Activated T-cell treated with anti-CD3 and anti-CD28 coated beads, Interleukin-2, amount 50 U/mL, for 72 hours (primary cell): ENCODE results near the gene SLC45A3. TPM values are rescaled to one million over a fixed set of nuclear protein-coding genes. Genes with fewer than 3 reads are reported as not detected.
A peak's percentile ranks its signal among the peaks of the same experiment; 100 is the strongest.

Source experiments
- ATAC-seq, 2 donors: fragments of 150-1000 bp; cut with Tn5 transposase; replicated peaks in 1 of 2; 2 replicates each; pipeline ENCODE4 v1.10.0; 2021; ENCODE audit warnings: moderate library complexity in 2 of 2, mild to moderate bottlenecking in 1 of 2
- DNase-seq, 2 donors: peaks; one replicate each; pipeline ENCODE4 v3.0.0; 2021 to 2022; ENCODE audit warnings: mixed read lengths in 1 of 2
- H3K27ac Mint-ChIP-seq: one replicate; pipeline ENCODE4 v1.8.0; 2022; ENCODE audit warnings: mild to moderate bottlenecking, moderate library complexity, mixed read lengths
- H3K27me3 Mint-ChIP-seq: one replicate; pipeline ENCODE4 v1.8.0; 2022; ENCODE audit warnings: low read depth, mixed read lengths
- H3K36me3 Mint-ChIP-seq, 2 donors: one replicate each; pipeline ENCODE4 v1.8.0; 2022; ENCODE audit warnings: mixed read lengths in 2 of 2, mild to moderate bottlenecking in 1 of 2; ENCODE audit not compliant: insufficient read depth in 2 of 2
- H3K4me1 Mint-ChIP-seq: one replicate; pipeline ENCODE4 v1.8.0; 2022; ENCODE audit warnings: low read depth, mixed read lengths
- H3K4me3 Mint-ChIP-seq, 2 donors: one replicate each; pipeline ENCODE4 v1.8.0; 2022; ENCODE audit warnings: mild to moderate bottlenecking in 2 of 2, mixed read lengths in 2 of 2, moderate library complexity in 2 of 2
- H3K9me3 Mint-ChIP-seq, 2 donors: one replicate each; pipeline ENCODE4 v1.8.0; 2022; ENCODE audit warnings: mixed read lengths in 2 of 2
- total RNA-seq, 2 donors: library from RNA; stranded (reverse); gene quantifications; one replicate each; pipeline ENCODE4 v1.2.3, GENCODE V29; 2022

The SLC45A3 gene
- total RNA-seq, 2 donors from 2014 or later, result 0.70 to 1.0 TPM

DNA sequence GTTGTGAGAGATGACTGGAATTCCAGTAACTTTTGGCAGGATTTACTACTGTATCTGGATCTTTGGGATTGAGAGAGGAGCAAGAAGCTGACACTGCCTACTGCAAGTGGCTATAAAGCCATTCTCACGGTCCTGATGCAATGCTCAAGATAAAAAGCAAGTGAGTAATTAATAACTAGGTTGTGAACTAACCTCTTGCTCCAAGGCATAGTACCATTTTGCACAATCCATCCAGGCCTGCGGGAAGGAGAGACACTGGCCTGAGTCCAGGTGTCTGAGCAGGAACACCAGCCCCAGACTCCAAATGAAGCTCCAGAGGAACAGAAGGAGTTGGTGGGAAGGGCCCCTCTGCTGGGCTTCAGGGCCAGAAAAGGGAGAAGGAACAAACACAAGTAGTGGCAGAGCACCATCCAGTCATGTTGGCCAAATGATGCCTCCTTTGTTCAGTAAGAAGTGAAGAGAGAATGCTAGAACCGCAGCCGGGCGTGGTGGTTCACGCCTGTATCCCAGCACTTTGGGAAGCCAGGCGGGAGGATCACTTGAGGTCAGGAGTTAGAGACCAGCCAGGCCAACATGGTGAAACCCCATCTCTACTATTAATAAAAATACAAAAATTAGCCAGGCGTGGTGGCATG is 9.9 kb upstream of the SLC45A3 start:
- H3K9me3 Mint-ChIP-seq, result no peaks in the 10 kb centered on the region
- H3K4me1 Mint-ChIP-seq, result peaks cover 8% of the 10 kb centered on the region
- H3K27ac Mint-ChIP-seq, result no peak overlapping the region
- ATAC-seq (no peak), DNase-seq (no peak)
- peaks cover 19% of the 10 kb centered on the region for H3K27me3 Mint-ChIP-seq
- H3K4me3 Mint-ChIP-seq, result no peak overlapping the region
- no peaks in the 10 kb centered on the region for H3K36me3 Mint-ChIP-seq

GRCh38 chr1:205689479-205689878 is 9.2 kb upstream of the SLC45A3 start:
- Mint-ChIP-seq H3K9me3 (no peaks in the 10 kb centered on the region), H3K27ac (no peak overlapping the region), H3K4me3 (no peak overlapping the region), H3K4me1 (peaks cover 8% of the 10 kb centered on the region), H3K27me3 (peaks cover 19% of the 10 kb centered on the region), H3K36me3 (no peaks in the 10 kb centered on the region)
- DNase-seq (no peak), ATAC-seq (no peak)

DNA sequence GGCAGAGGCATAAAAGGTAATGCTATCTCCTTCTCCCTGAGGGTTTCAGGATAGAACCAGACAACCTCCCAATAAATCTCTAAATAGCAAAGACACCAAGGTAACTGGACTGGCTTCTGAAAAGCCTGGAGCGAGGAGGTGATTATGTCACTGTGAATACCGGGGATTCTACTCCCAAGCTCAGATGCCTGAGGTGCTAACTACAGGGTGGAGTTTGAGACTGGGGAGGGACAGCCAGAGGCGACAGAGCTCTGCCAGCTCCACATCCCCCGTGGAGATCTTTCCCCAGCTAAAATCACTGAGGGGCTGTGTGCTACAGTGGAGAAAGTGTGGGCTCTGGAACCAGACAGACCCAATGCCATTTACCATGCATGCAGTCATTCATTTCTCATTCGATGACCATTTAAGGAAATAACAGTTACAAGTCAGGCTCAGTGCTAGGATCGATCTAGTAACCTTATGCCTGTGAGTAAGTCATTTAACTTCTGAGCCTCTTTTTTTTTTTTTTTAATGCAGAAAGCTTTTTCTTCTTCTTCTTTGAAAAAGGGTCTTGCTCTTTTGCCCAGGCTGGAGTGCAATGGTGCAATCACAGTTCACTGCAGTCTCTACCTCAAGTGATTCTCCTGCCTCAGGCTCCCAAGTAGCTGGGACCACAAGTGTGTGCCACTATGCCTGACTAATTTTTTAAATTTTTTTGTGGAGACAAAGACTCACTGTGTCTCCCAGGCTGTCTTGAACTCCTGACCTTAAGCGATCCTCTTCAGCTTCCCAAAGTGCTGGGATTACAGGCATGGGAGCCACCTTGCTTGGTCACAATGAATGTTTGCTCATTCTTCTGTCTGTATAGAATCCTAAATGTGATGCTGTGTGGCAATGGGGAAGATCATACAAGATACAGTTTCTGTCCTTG is 8.1 kb upstream of the SLC45A3 start:
- H3K4me3 Mint-ChIP-seq, result no peak overlapping the region
- ATAC-seq, result no peak
- no peak for DNase-seq
- H3K9me3 Mint-ChIP-seq, result no peaks in the 10 kb centered on the region
- H3K4me1 Mint-ChIP-seq, result peaks cover 5% of the 10 kb centered on the region
- H3K27me3 Mint-ChIP-seq, result peaks cover 19% of the 10 kb centered on the region
- no peaks in the 10 kb centered on the region for H3K36me3 Mint-ChIP-seq
- no peak overlapping the region for H3K27ac Mint-ChIP-seq

- Mint-ChIP-seq H3K27me3 (peaks cover 14% of the 10 kb centered on the region), H3K4me3 (no peak overlapping the region), H3K36me3 (no peaks in the 10 kb centered on the region), H3K4me1 (no peaks in the 10 kb centered on the region), H3K27ac (no peak overlapping the region), H3K9me3 (no peaks in the 10 kb centered on the region)
- ATAC-seq, result no peak
- no peak for DNase-seq
Measured at GRCh38 chr1:205687242-205687641, 6.9 kb upstream of the SLC45A3 start.

DNA sequence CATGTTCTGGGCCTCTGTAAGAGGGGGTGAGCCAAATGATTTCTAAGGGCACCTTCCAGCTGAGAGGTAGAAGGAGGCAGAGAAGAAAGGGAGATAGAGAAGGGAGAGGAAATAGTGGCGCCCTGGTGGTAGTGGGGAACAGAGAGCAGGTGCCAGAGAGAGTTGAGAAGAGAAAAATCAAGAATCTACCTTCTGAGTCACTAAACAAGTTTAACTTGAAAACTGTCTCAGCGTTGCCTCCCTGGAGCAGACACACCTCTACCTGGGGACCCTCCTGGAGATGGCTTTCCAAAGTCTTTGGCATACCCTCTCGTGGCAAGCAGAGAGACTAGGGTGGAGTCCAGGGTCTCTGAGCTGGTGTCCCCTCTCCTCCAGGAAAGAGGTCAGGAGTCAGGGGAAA is 1.1 kb upstream of the SLC45A3 start:
- DNase-seq (no peak), ATAC-seq (no peak)
- Mint-ChIP-seq H3K27me3 (peaks cover 20% of the 10 kb centered on the region), H3K4me1 (peaks cover 13% of the 10 kb centered on the region), H3K36me3 (no peaks in the 10 kb centered on the region), H3K27ac (no peak overlapping the region), H3K9me3 (no peaks in the 10 kb centered on the region), H3K4me3 (peak overlapping the region; percentile 74 to 81)

GRCh38 chr1:205678286-205679111 is 1.8 kb downstream of the SLC45A3 start:
- peak overlapping the region; percentile 86 to 90 for H3K4me3 Mint-ChIP-seq
- H3K27ac Mint-ChIP-seq, result no peak overlapping the region
- no peaks in the 10 kb centered on the region for H3K9me3 Mint-ChIP-seq
- H3K36me3 Mint-ChIP-seq, result no peaks in the 10 kb centered on the region
- H3K4me1 Mint-ChIP-seq, result peaks cover 13% of the 10 kb centered on the region
- DNase-seq, result no peak
- no peak for ATAC-seq
- peaks cover 20% of the 10 kb centered on the region for H3K27me3 Mint-ChIP-seq

GRCh38 chr1:205677167-205677566 is 3.1 kb downstream of the SLC45A3 start:
- Mint-ChIP-seq H3K4me3 (no peak overlapping the region), H3K27me3 (peaks cover 23% of the 10 kb centered on the region), H3K4me1 (peaks cover 13% of the 10 kb centered on the region), H3K9me3 (no peaks in the 10 kb centered on the region), H3K27ac (no peak overlapping the region), H3K36me3 (no peaks in the 10 kb centered on the region)
- DNase-seq (no peak), ATAC-seq (no peak)

- Mint-ChIP-seq H3K9me3 (no peaks in the 10 kb centered on the region), H3K27ac (no peak overlapping the region), H3K27me3 (peaks cover 26% of the 10 kb centered on the region), H3K36me3 (no peaks in the 10 kb centered on the region), H3K4me3 (no peak overlapping the region), H3K4me1 (peaks cover 13% of the 10 kb centered on the region)
- ATAC-seq (no peak), DNase-seq (no peak)
Measured at GRCh38 chr1:205676597-205676996, 3.7 kb downstream of the SLC45A3 start.

GRCh38 chr1:205676002-205676401 is 4.3 kb downstream of the SLC45A3 start:
- no peak overlapping the region for H3K4me3 Mint-ChIP-seq
- no peaks in the 10 kb centered on the region for H3K36me3 Mint-ChIP-seq
- no peak for DNase-seq
- peaks cover 12% of the 10 kb centered on the region for H3K4me1 Mint-ChIP-seq
- no peak overlapping the region for H3K27ac Mint-ChIP-seq
- H3K9me3 Mint-ChIP-seq, result no peaks in the 10 kb centered on the region
- ATAC-seq, result no peak
- peaks cover 22% of the 10 kb centered on the region for H3K27me3 Mint-ChIP-seq

DNA sequence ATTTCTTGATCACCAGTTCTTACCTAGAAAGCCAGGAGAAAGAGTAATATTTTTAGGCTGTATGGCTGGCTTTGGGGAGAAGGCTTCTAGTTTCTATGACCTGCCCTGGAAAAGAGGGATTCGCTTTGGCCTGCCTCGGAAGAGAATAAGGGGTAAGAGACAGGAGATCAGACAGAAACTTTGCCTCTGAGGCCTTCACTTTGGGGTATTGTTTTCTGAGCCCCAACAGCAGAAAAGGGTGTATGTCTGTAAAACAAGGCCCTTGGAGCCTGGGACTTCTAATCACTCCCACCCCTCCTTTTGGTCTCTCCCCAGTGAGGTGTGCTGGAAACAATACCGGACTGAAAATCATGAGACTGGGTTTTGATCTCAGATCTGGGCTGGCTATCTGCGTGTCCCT is 5.1 kb downstream of the SLC45A3 start:
- Mint-ChIP-seq H3K27ac (no peak overlapping the region), H3K4me1 (peaks cover 8% of the 10 kb centered on the region), H3K9me3 (no peaks in the 10 kb centered on the region), H3K36me3 (no peaks in the 10 kb centered on the region), H3K4me3 (no peak overlapping the region), H3K27me3 (peaks cover 17% of the 10 kb centered on the region)
- DNase-seq (no peak), ATAC-seq (no peak)

GRCh38 chr1:205672970-205673369 is 7.3 kb downstream of the SLC45A3 start:
- ATAC-seq (no peak), DNase-seq (no peak)
- no peaks in the 10 kb centered on the region for H3K9me3 Mint-ChIP-seq
- H3K4me1 Mint-ChIP-seq, result peaks cover 8% of the 10 kb centered on the region
- H3K27me3 Mint-ChIP-seq, result peaks cover 18% of the 10 kb centered on the region
- H3K4me3 Mint-ChIP-seq, result no peak overlapping the region
- H3K27ac Mint-ChIP-seq, result no peak overlapping the region
- H3K36me3 Mint-ChIP-seq, result no peaks in the 10 kb centered on the region

DNA sequence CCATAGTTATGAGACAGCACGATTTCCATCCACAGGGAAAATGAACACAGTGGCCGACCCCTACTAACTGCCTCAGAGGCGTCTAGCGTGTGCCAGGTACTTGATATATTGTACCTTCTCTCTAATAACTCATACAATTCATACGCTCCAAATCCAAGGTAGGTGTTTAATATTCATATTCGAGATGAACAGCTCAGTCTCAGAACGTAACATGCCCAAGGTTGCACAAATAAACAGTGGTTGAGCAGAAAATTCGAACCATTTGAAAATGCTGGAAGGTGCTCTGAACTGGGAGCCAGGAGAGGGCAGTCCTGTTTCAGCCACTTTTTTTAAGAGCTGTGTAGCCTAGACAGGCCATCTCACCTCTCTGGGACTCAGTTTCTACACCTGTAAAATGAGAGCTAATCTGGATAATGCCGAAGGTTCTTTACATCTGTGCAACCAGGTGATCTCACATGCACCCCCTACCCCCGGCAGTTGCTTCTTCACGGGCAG is 7.9 kb downstream of the SLC45A3 start:
- peaks cover 8% of the 10 kb centered on the region for H3K4me1 Mint-ChIP-seq
- no peaks in the 10 kb centered on the region for H3K9me3 Mint-ChIP-seq
- DNase-seq, result no peak
- H3K27me3 Mint-ChIP-seq, result peaks cover 19% of the 10 kb centered on the region
- ATAC-seq, result no peak
- no peak overlapping the region for H3K4me3 Mint-ChIP-seq
- no peaks in the 10 kb centered on the region for H3K36me3 Mint-ChIP-seq
- no peak overlapping the region for H3K27ac Mint-ChIP-seq
